HepG2 (cell line): ENCODE data around the gene IGFBP6. TPM values are rescaled to one million over a fixed set of nuclear protein-coding genes. Genes with fewer than 3 reads are reported as not detected.

Source experiments
- ARID4A ChIP-seq: sonication (generic); formaldehyde crosslinking; IDR thresholded peaks from 2 replicates; pipeline ENCODE4 v1.5.0; 2020; ENCODE audit warnings: mild to moderate bottlenecking, missing genetic modification reagents, borderline replicate concordance
- ASH2L ChIP-seq: fragments of 300-600, 200-600 bp; sonication (generic); IDR thresholded peaks from 2 replicates; pipeline ENCODE4 v1.7.0; 2017; ENCODE audit warnings: low read depth, mild to moderate bottlenecking, moderate library complexity, mixed read lengths, low read length; ENCODE audit not compliant: insufficient read length
- CEBPG ChIP-seq: IDR thresholded peaks from 2 replicates; pipeline ENCODE4 v1.6.1; 2016
- EEA1 ChIP-seq: sonication (generic); formaldehyde crosslinking; IDR thresholded peaks from 2 replicates; pipeline ENCODE4 v1.5.1; 2020; ENCODE audit warnings: mild to moderate bottlenecking, missing genetic modification reagents, borderline replicate concordance
- GATA4 ChIP-seq: sonication (generic); IDR thresholded peaks from 2 replicates; pipeline ENCODE4 v1.6.1; 2016; ENCODE audit warnings: antibody characterized with exemption, low read depth, borderline replicate concordance
- HCFC1 ChIP-seq: fragments of 150-350 bp; IDR thresholded peaks from 2 replicates; pipeline ENCODE4 v1.6.1; 2014; ENCODE audit warnings: low read depth, low read length
- IRF9 ChIP-seq: sonication (generic); formaldehyde crosslinking; IDR thresholded peaks from 2 replicates; pipeline ENCODE4 v1.8.0; 2022; ENCODE audit warnings: missing genetic modification reagents, mild to moderate bottlenecking, borderline replicate concordance
- ISL2 ChIP-seq: sonication (generic); formaldehyde crosslinking; IDR thresholded peaks from 2 replicates; pipeline ENCODE4 v1.5.0; 2020; ENCODE audit warnings: missing genetic modification reagents
- NR2F1 ChIP-seq, 2 experiments: fragments of 450-650 bp in 1 of 2; formaldehyde crosslinking in 1 of 2; IDR thresholded peaks; 2 replicates each; pipeline versions ENCODE4 v1.5.0 to v1.6.1; 2016 to 2020; ENCODE audit warnings: mild to moderate bottlenecking in 1 of 2, missing compliant biosample characterization in 1 of 2, missing genetic modification reagents in 1 of 2, moderate library complexity in 1 of 2
- PBX3 ChIP-seq: sonication (generic); formaldehyde crosslinking; IDR thresholded peaks from 2 replicates; pipeline ENCODE4 v1.8.1; 2023; ENCODE audit warnings: missing genetic modification reagents, inconsistent platforms, borderline replicate concordance
- PRDM10 ChIP-seq: sonication (generic); formaldehyde crosslinking; IDR thresholded peaks from 2 replicates; pipeline ENCODE4 v1.4.0; 2020; ENCODE audit warnings: low read depth, missing genetic modification reagents
- RBM22 ChIP-seq: fragments of 200-400 bp; formaldehyde crosslinking; optimal IDR thresholded peaks from 2 replicates; pipeline ENCODE3; 2017; ENCODE audit warnings: mild to moderate bottlenecking, low read length, moderate library complexity
- RFXANK ChIP-seq: IDR thresholded peaks from 2 replicates; pipeline ENCODE4 v1.6.1; 2016
- SAFB2 ChIP-seq: sonication (generic); formaldehyde crosslinking; IDR thresholded peaks from 2 replicates; pipeline ENCODE4 v1.5.1; 2020; ENCODE audit warnings: missing genetic modification reagents, low read depth, mild to moderate bottlenecking, borderline replicate concordance
- ZNF235 ChIP-seq: sonication (generic); formaldehyde crosslinking; IDR thresholded peaks from 2 replicates; pipeline ENCODE4 v1.8.1; 2023; ENCODE audit warnings: mild to moderate bottlenecking, missing genetic modification reagents, borderline replicate concordance
- ZNF441 ChIP-seq: sonication (generic); formaldehyde crosslinking; IDR thresholded peaks from 2 replicates; pipeline ENCODE4 v1.7.0; 2021; ENCODE audit warnings: missing genetic modification reagents, borderline replicate concordance
- ZNF83 ChIP-seq: sonication (generic); formaldehyde crosslinking; IDR thresholded peaks from 2 replicates; pipeline ENCODE4 v1.4.0; 2020; ENCODE audit warnings: missing genetic modification reagents, mild to moderate bottlenecking, borderline replicate concordance
- polyA plus RNA-seq, 8 experiments: library from polyadenylated mRNA; depleted of rRNA in 3 of 8; stranded (reverse) in 7 of 8; unstranded in 1 of 8; fragments of >200 nt; fragmentation: Illumina TruSeq in 4 of 8; extraction: Trizol in 4 of 8; gene quantifications; 2 replicates each; pipeline versions ENCODE4 v1.2.1 to v1.2.3, GENCODE V29; 2011 to 2016; ENCODE audit warnings: low read depth in 4 of 8, missing spikeins in 1 of 8, mixed read lengths in 1 of 8; ENCODE audit not compliant: insufficient read depth in 1 of 8
- total RNA-seq, 5 experiments: library from RNA; depleted of rRNA; stranded (reverse); fragments of >200 nt; fragmentation: Illumina TruSeq; extraction: Trizol; gene quantifications; 2 replicates each; pipeline ENCODE4 v1.2.3, GENCODE V29; 2016; ENCODE audit warnings: low read depth in 1 of 5

The IGFBP6 gene
- total and polyA plus RNA-seq, 2 of the 13 experiments (the other 11 are each of a cell fraction or from before 2014, with no cell fraction given) = 3.9 to 25.2 TPM

- TF ChIP-seq ARID4A (CRISPR knock-in tag) (no peak; the same call in 1 of the 2 replicates), EEA1 (CRISPR knock-in tag) (no peak), ZNF441 (CRISPR knock-in tag) (no peak), IRF9 (no peak), NR2F1 (CRISPR knock-in tag; IDR thresholded peaks at IDR 0.05) (peak in 1 of 2 experiments; percentile 38; a peak in 1 of 4 replicates), RFXANK (CRISPR knock-in tag) (no peak), RBM22 (no peak), ISL2 (no peak), ASH2L (no peak), ZNF83 (no peak), SAFB2 (CRISPR knock-in tag) (0 out of 2 replicates have a peak, but pooled peaks have one; percentile 29), PBX3 (no peak), CEBPG (CRISPR knock-in tag) (no peak), GATA4 (no peak), ZNF235 (no peak), HCFC1 (no peak), PRDM10 (CRISPR knock-in tag) (no peak)
These were observed 4.7 kb downstream of the IGFBP6 start (continued) for GRCh38 chr12:53101931-53102781.
